ENCODE results near the gene MAN2A1.

DNA sequence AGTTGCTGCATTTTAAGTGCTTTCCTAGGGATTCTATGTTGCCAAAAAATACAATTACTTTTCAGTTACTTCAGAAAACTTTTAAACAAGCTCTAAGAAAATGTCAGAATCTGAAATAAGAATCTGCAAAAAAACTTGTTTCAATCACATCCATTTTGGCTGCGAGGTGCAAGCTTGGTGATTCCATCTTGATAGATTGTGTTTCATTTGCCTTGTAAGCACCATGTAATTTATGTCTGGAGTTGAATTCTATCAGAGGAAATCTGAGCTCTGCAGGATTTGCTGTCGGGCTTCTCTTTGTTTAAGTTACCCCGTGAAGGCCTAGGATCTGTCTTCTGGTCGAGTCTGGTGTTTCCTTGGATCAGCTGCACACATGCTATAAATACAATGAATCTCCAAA lies 40.4 kb upstream of the MAN2A1 start:
- TF ChIP-seq, protein P1, sequence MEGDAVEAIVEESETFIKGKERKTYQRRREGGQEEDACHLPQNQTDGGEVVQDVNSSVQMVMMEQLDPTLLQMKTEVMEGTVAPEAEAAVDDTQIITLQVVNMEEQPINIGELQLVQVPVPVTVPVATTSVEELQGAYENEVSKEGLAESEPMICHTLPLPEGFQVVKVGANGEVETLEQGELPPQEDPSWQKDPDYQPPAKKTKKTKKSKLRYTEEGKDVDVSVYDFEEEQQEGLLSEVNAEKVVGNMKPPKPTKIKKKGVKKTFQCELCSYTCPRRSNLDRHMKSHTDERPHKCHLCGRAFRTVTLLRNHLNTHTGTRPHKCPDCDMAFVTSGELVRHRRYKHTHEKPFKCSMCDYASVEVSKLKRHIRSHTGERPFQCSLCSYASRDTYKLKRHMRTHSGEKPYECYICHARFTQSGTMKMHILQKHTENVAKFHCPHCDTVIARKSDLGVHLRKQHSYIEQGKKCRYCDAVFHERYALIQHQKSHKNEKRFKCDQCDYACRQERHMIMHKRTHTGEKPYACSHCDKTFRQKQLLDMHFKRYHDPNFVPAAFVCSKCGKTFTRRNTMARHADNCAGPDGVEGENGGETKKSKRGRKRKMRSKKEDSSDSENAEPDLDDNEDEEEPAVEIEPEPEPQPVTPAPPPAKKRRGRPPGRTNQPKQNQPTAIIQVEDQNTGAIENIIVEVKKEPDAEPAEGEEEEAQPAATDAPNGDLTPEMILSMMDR (conservative IDR thresholded peaks at IDR 0.05; ENCODE audit: low read depth, low read length) = no peak
- no peak for TF ChIP-seq EZH2phosphoT487 (IDR thresholded peaks at IDR 0.05; ENCODE audit: borderline replicate concordance, low read length)
